Activated CD4-positive, CD25-positive, alpha-beta regulatory T cell treated with anti-CD3 and anti-CD28 coated beads, Interleukin-2, amount 50 U/mL, for 16 hours (primary cell): ENCODE results near the gene JAKMIP3.

Source experiments
- DNase-seq: peaks from one replicate; pipeline ENCODE4 v3.0.0-alpha.2; 2020; ENCODE audit warnings: low read depth, low spot score

The JAKMIP3 gene

DNA sequence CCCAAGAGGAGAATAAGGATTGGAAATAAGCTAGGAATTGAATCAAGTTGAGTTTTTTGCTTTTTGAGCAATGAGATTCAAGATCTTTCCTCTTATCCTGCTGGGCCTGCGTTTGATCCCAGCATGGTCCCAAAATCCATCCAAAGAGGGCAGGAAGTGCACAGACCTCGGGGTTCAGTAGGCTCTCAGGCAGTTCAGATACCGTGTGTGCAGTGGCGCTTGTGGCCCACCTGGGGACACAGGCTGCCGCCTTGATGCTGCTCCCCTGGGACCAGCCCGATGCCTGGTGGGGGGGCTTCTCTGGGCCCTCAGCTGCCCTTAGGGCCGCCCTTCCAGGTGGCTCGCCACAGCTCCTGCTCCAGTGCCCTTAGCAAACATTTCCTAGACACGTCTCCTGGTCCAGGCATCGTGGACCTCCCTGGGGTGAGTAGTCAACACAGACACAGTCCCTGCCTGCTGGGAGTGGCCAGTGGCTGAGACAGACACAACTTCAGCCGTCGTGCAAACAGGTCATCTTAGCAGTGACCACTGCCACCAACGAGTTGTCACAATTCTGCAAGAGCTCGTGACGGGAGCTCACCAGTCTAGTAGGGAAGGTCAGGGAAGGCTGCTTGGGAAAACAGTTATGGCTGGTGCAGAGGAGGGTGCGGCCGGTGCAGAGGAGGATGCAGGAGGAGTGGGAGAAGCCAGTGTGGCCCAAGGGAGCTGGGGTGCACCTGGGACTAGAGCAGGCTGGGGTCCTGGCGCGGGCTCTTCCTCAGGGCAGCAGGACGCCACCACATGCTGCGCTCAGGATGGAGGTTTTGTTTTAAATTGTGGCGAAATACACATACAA lies 21.7 kb upstream of the JAKMIP3 start:
- no peak for DNase-seq

DNA sequence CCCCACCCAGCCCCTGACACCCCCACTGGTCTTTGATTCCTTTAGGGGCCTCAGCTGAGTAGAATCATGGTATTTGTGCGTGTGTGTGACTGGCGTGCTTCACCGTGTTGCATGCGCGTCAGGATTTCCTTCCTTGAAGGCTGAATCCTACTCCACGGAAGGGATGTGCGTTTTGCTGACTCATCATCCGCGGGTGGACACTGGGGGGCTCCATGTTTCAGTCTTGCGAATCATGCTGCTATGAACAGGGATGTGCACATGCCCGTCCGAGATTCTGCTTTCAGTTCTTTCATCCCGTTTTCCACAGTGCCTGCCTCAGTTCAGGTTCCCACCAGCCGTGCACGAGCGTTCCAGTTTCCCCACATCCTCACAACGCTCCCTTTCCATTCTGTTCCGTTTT lies 20.9 kb upstream of the JAKMIP3 start:
- DNase-seq = no peak

DNA sequence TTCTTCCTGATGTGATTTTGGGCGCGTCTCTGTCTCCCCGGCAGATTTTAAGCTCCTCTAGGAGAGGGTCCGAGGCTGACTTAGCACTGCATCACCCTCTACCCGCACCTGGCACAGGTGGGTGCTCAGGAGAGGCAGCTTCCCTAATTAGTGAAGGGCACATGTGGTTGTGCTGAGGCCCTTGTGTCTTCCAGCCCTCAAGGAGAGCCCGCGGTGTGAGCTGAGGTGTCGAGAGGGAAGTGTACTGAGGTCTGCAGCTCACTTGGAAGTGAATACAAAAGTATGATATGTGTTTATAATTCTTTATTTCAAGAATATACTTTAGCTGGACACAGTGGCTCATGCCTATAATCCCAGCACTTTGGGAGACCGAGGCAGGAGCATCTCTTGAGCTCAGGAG lies 20.4 kb upstream of the JAKMIP3 start:
- no peak for DNase-seq

DNA sequence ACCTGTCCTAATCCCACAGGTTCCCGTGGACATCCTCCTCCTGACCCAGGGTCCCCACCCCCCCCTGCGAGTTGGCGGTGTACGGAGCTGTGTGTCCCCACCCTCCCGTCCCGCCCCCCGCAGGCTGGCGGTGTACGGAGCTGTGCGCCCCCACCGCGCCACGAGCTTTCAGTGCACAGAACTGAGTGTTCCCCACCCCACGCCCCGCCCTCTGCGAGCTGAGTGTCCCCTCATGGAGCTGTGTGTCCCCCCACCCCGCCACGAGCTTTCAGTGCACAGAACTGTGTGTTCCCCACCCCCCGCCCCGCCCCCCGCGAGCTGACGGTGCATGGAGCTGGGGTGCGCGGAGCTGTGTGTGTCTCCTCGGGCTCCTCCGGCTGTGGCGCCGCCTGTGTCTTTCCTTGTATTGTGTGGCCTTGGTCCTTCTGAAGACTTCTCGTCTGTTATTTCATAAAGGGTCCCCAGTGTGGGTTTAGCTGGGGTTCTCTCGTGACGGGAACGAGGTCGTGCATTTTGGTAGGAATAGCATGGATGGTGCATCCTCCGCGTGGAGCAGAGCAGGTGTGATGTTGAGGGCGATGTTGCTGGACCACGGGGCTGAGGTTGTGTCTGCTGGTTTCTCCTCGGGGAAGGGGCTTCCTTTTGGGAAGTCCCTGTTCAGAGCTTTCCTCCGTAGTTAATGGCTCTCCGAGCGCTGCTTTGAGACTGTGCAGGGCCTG lies 18.0 kb upstream of the JAKMIP3 start:
- no peak for DNase-seq

DNA sequence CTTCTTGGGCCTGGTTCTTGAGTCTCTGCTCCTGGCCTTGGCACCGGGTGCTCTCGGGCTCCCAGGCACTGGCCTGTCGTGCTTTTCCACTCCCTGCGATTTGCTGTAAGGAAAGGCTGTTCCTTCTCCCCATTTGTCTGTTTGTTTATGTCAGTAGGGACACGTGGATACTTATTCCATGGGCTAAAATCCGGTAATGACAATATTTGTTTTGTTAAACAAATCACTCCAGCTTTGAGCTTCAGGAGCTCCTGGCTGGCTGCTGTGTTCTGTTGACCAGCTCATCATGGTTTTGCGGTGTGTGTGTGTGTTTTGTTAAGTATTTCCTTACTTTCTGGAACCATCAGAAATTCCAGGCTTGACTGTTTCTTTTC lies 17.5 kb upstream of the JAKMIP3 start:
- no peak for DNase-seq

DNA sequence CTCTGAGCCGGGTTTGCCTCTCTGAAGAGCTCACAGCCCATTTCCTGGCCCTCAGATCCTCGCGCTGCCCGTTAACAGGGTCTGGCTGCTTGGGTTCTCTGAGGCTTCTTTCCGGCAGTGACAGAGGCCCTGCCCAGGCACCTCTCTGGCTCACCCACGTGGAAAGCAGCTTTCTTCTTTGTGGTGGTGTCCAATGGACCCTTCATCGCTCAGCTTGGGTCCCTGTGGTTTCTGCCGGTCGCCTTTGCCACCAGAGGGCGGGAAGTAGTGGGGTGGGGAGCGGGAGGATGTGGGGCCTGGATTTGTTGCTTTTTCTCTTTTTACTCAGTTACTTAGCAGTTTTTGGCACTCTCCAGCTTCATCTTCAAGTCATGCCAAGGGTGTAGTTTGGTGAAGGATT lies 15.6 kb upstream of the JAKMIP3 start:
- no peak for DNase-seq

DNA sequence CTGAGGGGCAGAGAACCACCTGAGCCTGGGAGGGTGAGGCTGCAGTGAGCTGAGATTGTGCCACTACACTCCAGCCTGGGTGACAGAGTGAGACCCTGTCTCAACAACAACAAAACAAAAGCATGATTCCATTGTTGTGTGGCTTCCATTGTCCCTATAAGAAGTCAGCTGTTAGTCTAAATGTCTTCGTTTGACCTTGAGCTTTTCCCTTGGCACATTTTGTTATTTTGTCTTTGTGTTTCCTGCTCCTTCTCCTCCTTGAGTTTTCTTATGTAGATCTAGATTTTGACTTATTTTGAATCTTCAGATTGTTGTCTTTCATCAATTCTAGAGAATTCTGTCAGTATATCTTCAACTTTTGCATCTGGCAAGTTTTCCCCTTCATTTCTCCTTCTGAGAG lies 13.6 kb upstream of the JAKMIP3 start:
- DNase-seq = no peak

DNA sequence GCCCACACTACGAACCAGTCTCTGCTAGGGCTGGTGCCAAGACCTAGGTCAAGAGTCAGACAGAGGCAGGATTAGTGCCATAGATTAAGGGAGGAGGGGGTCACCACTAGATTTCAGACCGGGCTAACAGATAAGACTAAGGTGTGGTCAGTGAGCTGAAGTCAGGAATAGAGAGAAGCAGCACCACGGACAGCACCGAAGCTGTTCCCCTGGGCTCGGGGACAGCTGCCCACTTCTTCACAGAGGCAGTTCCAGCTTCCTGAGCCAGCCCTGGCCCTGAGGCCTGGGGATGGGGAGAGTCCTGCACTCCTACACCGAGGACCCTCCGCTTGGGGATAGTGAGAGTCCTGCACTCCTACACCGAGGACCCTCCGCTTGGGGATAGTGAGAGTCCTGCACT lies 11.2 kb upstream of the JAKMIP3 start:
- no peak for DNase-seq

DNA sequence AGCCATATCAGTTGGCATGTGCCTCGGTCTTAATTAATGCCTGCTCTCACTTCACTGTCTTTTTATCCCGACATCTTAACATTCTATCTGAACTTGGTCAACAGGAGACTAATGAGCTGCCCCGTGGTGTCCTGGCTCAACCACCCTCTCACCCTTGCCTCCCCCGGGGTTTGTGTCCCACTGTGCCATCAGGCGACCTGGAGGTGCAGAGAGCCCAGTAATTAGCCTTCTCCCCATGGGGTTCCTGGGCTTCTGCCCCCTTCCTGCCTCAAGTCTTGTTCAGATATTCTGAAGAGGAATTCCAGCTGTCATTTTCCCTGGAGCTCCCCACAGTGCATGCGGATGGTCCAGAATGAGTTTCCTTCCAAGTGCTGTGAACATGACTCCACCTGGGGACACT lies 10.1 kb upstream of the JAKMIP3 start:
- DNase-seq = no peak

DNA sequence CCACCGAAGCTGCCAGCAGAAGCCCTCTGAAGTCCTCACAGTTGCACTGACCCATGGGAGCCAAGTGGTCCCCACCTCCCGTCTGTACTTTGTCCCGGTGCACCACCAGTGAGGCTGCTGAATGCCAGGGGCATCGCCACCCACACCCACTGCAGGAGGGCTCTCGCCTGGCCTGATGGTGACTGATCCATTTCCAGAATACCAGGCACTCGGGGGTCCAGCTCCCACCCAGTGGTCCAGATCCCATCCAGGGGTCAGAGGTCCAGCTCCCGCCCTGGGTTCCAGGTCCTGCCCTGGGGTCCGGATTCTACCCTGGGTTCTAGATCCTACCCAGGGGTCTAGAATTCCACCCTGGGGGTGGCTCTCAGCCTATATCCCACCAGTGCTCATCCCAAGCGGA lies 9.1 kb upstream of the JAKMIP3 start:
- no peak for DNase-seq

DNA sequence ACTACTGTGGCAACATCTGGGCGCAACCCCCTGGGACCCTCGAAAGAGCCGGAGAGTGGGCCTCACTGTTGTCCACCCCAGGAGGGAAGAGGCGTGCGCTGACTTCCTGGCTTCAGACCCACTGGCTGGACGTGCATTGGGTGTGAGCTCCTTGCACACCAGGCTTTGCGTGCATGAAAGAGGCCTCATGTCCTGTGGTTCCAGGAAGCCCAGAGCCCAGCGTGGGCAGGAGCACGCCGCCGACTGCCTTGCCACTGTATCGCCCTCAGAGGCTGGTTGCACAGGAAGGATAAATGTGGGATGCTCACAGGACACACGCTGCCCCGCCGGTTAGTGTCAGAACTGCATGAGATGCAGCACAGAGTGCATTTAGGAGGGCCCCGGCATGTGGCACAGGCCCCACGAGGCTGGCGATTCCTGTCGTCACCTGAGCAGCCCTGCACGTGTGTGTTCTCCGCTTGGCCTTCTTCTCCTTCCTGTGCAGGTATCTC lies 8.5 kb upstream of the JAKMIP3 start:
- no peak for DNase-seq

DNA sequence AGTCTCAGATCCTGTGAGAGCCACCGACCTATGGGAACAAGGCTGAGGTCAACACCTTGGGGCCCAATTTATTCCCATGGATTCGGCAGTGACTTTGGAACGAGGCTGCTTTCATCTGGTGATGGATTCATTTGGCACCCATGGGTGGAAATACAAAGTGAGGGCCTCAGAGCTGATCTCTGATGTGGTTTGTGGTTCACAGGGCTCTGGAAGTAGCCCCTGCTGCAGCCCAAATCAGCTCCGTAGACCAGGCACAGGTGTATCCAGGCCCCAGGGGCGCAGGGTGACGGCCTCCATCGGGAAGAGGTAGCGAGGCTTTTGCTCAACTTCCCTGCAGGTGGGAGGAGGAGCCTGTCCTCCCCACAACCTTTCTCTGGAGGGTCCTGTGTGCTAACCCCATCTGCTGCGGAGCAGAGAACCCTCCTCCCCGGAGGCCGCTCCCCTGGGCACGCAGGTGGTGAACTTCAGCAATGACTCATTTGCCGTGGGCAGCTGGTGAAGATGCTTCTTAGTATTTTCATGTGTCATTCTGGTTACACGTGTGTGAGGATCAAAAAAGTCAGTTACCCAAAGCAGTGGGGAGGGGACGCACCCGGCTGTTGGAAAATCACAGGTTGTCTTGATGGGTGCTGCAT lies 7.5 kb upstream of the JAKMIP3 start:
- DNase-seq = no peak

DNA sequence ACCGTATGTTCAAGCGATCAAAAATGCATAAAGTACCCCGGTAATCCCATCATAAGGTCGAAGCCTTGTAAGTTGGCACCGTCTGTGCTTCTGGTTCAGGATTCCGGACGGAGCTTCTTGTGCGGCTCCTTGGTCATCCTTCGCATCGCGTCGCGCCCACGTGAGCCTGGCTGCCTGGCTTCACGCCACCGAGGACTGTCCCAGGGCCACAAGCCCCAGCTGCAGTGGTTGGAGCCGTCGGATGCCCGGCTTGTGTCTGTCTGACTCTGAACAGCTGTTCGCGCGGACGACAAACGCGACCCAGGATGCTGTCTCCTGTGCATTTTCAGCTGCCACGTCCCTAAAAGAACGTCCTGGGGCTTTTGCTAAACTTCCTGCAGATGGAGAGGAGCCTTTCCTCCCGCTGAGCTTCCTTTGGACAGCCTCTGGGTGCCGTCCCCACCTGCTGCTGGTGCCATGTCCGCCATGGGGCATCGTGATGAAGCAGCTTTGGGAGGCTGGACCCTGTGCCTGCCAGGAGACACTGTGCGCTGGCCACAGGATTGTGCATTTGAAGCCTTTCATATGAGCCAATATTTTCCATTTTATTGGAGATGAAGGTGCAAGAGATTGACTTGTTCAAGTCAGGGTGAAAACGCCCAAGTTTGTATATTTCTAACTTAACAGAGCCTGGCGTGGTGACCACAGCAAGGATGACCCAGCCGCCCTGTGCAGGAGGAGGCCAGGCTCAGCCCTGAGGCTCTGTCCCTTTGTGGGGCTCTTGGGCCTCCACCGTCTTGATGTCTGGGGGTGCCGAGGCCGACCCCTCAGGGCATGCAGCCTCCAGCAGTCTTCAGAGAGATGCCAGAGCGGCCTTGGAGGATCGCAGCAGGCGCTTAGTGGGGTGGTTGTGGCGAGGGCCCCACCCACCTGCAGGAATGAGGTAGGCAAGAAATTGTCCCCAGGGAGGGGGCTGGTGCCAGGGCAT lies 6.7 kb upstream of the JAKMIP3 start:
- no peak for DNase-seq

DNA sequence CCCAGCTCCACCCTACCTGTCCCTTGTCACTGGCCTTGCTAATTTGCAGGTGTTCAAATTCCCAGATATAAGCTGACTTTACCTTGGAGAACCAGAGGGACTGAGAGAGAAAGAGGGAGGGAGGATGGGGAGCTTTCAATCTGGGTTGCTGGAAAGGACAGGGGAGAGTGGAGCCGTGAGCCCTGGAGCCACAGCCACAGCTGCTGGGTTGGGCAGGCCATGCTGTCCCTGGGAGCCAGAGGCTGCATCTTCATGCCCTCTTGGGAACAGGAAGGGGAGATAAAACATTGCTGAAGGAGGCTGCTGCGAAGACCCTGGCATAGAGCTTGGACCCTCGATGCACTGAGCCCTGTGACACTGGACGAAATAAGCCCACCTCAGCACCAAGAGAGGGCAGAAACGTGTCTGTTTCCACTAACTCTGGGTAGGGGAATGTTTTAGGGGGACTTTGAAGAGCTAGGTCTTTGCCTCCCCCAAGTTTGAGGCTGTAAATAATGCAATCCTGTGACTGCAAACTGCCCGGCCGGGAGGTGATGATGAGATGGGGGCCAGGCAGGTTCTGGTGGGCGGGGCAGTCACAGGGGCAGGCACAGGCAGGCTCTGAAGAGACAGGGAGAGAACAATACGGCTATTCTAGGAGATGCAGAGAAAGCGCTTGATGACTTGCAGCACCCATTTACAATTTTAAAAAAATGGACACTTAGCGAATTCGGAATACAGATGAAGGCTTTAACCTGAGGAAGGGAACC lies 5.8 kb upstream of the JAKMIP3 start:
- no peak for DNase-seq

DNA sequence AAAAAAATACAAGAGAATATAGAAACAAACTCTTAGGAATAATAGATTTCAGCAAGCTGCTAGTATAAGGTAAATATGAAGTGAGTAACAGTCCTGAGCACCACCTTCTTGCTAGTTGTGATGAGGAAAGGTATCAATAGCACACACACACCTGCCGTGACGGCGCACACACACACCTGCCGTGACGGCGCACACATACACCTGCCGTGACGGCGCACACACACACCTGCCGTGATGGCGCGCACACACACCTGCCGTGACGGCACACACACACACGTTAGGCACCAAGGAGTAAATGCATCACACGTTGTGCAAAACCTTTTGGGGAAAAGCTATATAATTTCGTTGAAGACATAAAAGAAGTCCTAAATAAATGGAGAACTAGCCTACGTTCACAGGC lies 4.7 kb upstream of the JAKMIP3 start:
- no peak for DNase-seq

DNA sequence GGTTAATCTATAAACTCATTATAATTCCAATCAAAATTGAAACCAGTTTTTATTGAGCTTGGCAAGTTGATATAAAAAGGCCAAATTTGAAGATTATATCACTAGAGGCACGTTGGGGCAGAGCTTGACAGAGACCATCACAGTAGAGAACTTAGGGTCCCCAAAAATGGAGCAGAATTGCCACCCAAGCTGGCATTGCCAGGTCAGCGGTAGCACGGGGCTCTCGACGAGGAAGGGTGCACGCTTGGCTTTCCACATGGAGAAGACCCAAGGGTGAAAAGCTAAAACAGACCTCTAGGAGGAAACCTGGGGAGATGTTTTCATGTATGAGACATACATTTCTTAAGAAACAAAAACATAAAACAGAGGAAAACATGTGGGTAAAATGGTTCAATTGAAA lies 4.3 kb upstream of the JAKMIP3 start:
- no peak for DNase-seq

DNA sequence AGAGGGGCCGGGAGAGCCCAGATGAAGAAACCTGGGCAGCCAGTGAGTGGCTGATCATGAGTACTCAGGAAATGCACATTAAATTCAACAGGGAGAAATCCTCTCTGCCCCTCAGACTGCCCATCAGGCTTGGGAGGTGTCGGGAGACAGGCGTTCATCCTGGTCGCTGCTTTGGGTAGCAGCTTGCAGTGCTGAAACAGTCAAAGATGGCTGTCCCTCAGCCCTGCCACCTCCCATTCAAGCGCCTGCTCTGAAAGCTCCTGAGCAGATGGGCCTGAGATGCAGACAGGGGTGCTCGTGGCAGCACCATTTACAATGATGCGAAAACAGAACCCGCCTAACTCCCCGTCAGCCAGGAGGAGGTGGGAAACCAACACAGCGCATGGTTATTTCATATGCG lies 3.6 kb upstream of the JAKMIP3 start:
- no peak for DNase-seq

DNA sequence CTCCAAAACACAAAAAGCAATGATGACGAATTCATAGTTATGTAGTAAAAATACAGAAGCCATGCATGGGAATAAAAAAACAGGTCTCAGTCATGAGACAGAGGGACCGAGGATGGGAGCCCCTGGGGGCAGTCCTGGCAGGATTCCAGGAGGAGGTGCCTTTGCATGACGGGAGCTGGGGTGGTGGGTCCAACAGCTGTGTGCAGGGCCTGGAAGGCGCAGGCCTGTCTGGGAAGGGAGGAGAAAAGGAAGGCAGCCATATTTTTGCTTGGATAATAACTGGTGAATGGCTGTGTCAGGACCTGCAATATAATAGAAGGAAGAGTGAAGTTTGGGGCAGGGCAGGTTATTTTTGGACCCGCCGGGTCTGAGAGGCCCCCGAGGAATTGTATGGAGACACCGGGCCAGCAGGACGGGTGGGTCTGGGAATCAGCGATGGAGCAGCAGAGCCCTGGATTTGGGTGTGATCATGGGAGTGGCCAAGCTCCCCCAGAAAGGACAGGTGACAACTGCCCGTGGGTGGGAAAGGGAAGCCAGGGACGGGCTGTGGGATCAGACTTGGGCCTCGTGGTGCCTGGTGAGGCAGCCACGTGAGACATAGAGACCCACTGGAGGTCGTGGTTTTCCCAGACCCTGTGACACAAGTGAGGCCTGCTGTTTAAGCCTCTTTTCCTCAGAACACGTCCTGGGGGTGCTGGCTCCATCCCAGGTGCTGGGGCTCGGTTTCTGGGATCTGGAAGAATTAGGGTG lies 2.9 kb upstream of the JAKMIP3 start:
- DNase-seq = no peak

DNA sequence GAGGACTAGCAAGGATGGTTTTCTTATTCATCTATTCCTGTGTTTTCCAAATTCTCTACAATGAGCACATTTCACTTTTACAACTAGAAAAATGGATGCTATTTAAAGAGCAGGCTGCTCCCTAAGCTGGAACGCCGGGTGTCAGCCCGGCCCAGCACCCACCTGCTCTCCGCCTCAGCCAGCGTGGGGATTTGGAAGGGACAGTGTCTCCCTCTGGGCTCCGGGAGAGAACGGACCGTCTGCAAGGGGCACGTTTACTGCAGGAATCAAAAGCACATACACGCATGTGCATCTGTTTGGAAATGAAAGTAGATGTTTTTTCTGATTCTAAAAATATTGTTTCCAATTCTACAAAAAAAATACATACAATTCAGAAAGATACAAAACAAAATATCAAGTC lies 2.3 kb upstream of the JAKMIP3 start:
- DNase-seq = no peak

DNA sequence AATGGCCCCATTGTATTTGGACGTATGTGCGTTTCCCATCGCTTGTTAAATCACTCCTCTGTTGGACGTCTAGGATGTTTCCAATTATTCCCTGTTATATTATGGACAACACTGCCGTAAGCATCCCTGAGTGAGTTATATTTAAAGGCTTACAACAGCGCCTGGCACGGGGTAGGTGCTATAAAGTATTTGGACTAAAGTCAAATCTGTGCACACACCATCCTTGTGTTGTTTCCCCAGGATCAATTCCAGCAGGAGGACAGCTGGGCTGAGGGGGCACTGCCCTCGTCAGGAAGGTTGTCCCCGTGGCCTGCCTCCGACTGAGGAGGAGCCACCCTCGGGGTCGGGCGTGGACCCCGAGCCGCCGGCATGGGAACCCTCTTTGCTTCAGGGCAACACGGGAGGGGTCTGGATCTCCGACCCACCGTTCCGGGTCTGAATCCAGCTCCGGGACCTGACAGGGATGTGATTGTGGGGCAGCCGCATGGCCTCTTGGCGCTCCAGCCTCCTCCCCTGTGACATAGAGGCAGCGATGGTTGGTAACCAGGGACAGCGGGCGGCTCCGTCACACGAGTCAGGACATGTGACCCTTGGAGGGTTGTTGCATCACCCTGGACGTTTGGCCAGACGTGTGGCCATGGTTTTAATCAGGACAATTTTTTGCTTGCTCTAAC lies 1.5 kb upstream of the JAKMIP3 start:
- no peak for DNase-seq
